Adrenal gland (tissue), 12 donors: ENCODE measurements around the gene KCTD17. TPM values are rescaled to one million over a fixed set of nuclear protein-coding genes. Genes with fewer than 3 reads are reported as not detected.

Experiments used
- DNase-seq, 7 donors: peaks; one replicate each; pipeline ENCODE4 v3.0.0-alpha.2; 2019 to 2020
- H3K27ac ChIP-seq, 5 donors: fragments of 200-600 bp; sonication (generic) in 4 of 5; 1 replicate in 3 of 5; 2 replicates in 2 of 5; pipeline versions ENCODE4 v1.5.1 to v1.8.0; 2016 to 2020; ENCODE audit warnings: mild to moderate bottlenecking in 1 of 5
- H3K27me3 ChIP-seq: fragments of 200-600 bp; 2 replicates; pipeline ENCODE4 v1.8.0; 2021
- H3K36me3 ChIP-seq, 2 donors: fragments of 200-600 bp; replicated peaks in 1 of 2; 1 replicate in 1 of 2; 2 replicates in 1 of 2; pipeline versions ENCODE4 v1.5.1 to v1.8.0; 2018 to 2022
- H3K4me1 ChIP-seq, 2 donors: fragments of 200-600 bp; replicated peaks in 1 of 2; 1 replicate in 1 of 2; 2 replicates in 1 of 2; pipeline versions ENCODE4 v1.5.1 to v1.8.0; 2018 to 2021
- H3K4me3 ChIP-seq, 4 donors: fragments of 200-600 bp; sonication (generic) in 3 of 4; one replicate each; pipeline ENCODE4 v1.5.1; 2016 to 2018
- H3K9me3 ChIP-seq, 3 donors: fragments of 200-600 bp; sonication (generic) in 1 of 3; replicated peaks in 1 of 3; 1 replicate in 2 of 3; 2 replicates in 1 of 3; pipeline versions ENCODE4 v1.5.1 to v1.8.0; 2016 to 2021
- CTCF ChIP-seq, 6 experiments: fragments of 450-650 bp in 4 of 6; fragments of 200-600 bp in 2 of 6; sonication (generic) in 1 of 6; IDR thresholded peaks; 1 replicate in 5 of 6; 2 replicates in 1 of 6; pipeline versions ENCODE4 v1.5.1 to v1.8.0; 2016 to 2021; ENCODE audit warnings: antibody characterized with exemption in 6 of 6, mild to moderate bottlenecking in 2 of 6, moderate library complexity in 1 of 6
- POLR2A ChIP-seq, 2 donors: fragments of 450-650 bp; IDR thresholded peaks; one replicate each; pipeline ENCODE4 v1.6.1; 2017; ENCODE audit warnings: antibody characterized with exemption in 2 of 2, mild to moderate bottlenecking in 2 of 2, moderate library complexity in 1 of 2
- WGBS, 4 donors: extraction: QIAGEN DNeasy Blood & Tissue Kit in 2 of 4; methylation state at CpG; one replicate each; pipeline versions ENCODE4 v1.1.5 to v1.1.7; 2013 to 2017; 5-methylcytosine and 5-hydroxymethylcytosine counted together
- intact Hi-C, 2 donors: fragments of 100-400 bp; cut with DNase I; formaldehyde crosslinking; loops; one replicate each; pipeline versions ENCODE4 v1.14.1 to v1.15.0; 2022 to 2023
- polyA plus RNA-seq, 3 donors: library from polyadenylated mRNA; stranded (reverse); fragments of 200-250 nt in 2 of 3; fragments of 350-450 nt in 1 of 3; fragmentation: Illumina TruSeq in 1 of 3; extraction: RNeasy Lipid Tissue Mini Kit (QIAGEN cat#74804) in 1 of 3; gene quantifications; one replicate each; pipeline ENCODE4 v1.2.3, GENCODE V29; 2013 to 2014
- total RNA-seq, 9 donors: library from RNA; depleted of rRNA in 4 of 9; stranded (reverse); fragments of >200 nt in 4 of 9; fragments of 120-200 nt in 1 of 9; fragmentation: NEBNext Ultra II Directional in 1 of 9; extraction: Animal tissue kit (Norgen Biotek cat#: 25700) in 1 of 9; gene quantifications; one replicate each; pipeline versions ENCODE4 v1.1.0 to v1.2.4, GENCODE V29; 2013 to 2023
- donor health status: healthy with polysubstance abuse.
- donor health status: Bipolar disorder and iron deficiency.
- donor health status: DM: yes; HTN: yes; CAD: no.
- donor health status: DM: no; HTN: no; CAD: no.
- donor health status: DM: no; HTN: no; CAD: no.
- donor health status: DM: yes; HTN: yes; CAD: no.

The KCTD17 gene
- total and polyA plus RNA-seq, 12 donors, result 10.0 to 71.5 (median 27.0) TPM

GRCh38 chr22:37032535-37033460, 18.7 kb upstream of the KCTD17 start:
- no peak overlapping the region for H3K4me3 ChIP-seq
- no peaks in the 10 kb centered on the region for H3K27me3 ChIP-seq
- peak in 1 of 7 donors; percentile 54 for DNase-seq
- H3K36me3 ChIP-seq, result peaks cover 0 to 18% of the 10 kb centered on the region in 2 donors
- peak overlapping the region in 1 of 5 donors; percentile 9 for H3K27ac ChIP-seq
- no peak for TF ChIP-seq POLR2A (IDR thresholded peaks at IDR 0.05)
- TF ChIP-seq CTCF (IDR thresholded peaks at IDR 0.05), result no peak
- intact Hi-C loops, result no loop called here
- H3K4me1 ChIP-seq, result peaks cover 3 to 6% of the 10 kb centered on the region in 2 donors
- 61 to 66% (median 62%) methylated on average over 16 to 18 of the region's 18 CpGs for WGBS, 4 donors
- no peaks in the 10 kb centered on the region for H3K9me3 ChIP-seq

GRCh38 chr22:37033605-37034430, 17.7 kb upstream of the KCTD17 start:
- WGBS, 4 donors, result 81 to 91% (median 87%) methylated on average over 20 to 23 of the region's 23 CpGs
- Histone ChIP-seq H3K4me1 (peaks cover 3 to 6% of the 10 kb centered on the region in 2 donors), H3K27ac (no peak overlapping the region), H3K9me3 (no peaks in the 10 kb centered on the region), H3K27me3 (no peaks in the 10 kb centered on the region), H3K36me3 (peaks cover 0 to 12% of the 10 kb centered on the region in 2 donors), H3K4me3 (no peak overlapping the region)
- intact Hi-C loops, result no loop called here
- TF ChIP-seq POLR2A (IDR thresholded peaks at IDR 0.05) (no peak), CTCF (IDR thresholded peaks at IDR 0.05) (no peak)
- no peak for DNase-seq

GRCh38 chr22:37036655-37037377, 14.7 kb upstream of the KCTD17 start:
- Histone ChIP-seq H3K27me3 (no peaks in the 10 kb centered on the region), H3K36me3 (no peaks in the 10 kb centered on the region), H3K4me3 (no peak overlapping the region), H3K9me3 (no peaks in the 10 kb centered on the region), H3K27ac (no peak overlapping the region), H3K4me1 (peaks cover 3 to 9% of the 10 kb centered on the region in 2 donors)
- no peak for TF ChIP-seq POLR2A (IDR thresholded peaks at IDR 0.05)
- no peak for TF ChIP-seq CTCF (IDR thresholded peaks at IDR 0.05)
- 76 to 80% (median 78%) methylated on average over 11 of the region's 11 CpGs for WGBS, 4 donors
- DNase-seq, result no peak
- intact Hi-C loops, result no loop called here
